GM10248 (cell line): Measurements from ENCODE around the gene PROM2.

ENCODE experiments used
- CTCF ChIA-PET: fragments of 300-600 bp; sonication (Branson Sonifier 250); formaldehyde crosslinking; extraction: SDS; loops from one replicate; lab custom pipeline; 2021; ENCODE audit warnings: antibody characterized with exemption; lab: Yijun Ruan, JAX
- POLR2A ChIA-PET: fragments of 350-650 bp; sonication (Branson Sonifier 250); formaldehyde crosslinking; extraction: SDS; loops from one replicate; lab custom pipeline; 2020; ENCODE audit warnings: antibody characterized with exemption; lab: Yijun Ruan, JAX
- DNase-seq: peaks from one replicate; pipeline ENCODE4 v3.0.0; 2012; ENCODE audit errors: extremely low spot score
- CTCF ChIP-seq: IDR thresholded peaks from 2 replicates; pipeline ENCODE4 v1.5.1; 2012; ENCODE audit warnings: mild to moderate bottlenecking, low read depth; ENCODE audit errors: extremely low read depth, missing control alignments, control extremely low read depth

The PROM2 gene

GRCh38 chr2:95329891-95330793 lies 55.9 kb downstream of the PROM2 start:
- POLR2A ChIA-PET: no interaction called here
- no peak for DNase-seq
- TF ChIP-seq CTCF: no peak
- CTCF ChIA-PET: interaction anchor here (0.9 to 1.7 kb wide), 2 partner anchors 14 to 15 kb away, joined by 3 to 9 read pairs; no protein-coding TSS in a partner anchor

- ChIA-PET CTCF (interaction anchor here (1.7 kb wide), 1 partner anchor 15 kb away, joined by 9 read pairs; no protein-coding TSS in a partner anchor), POLR2A (no interaction called here)
- DNase-seq: no peak
- no peak for TF ChIP-seq CTCF
These were observed 56.6 kb downstream of the PROM2 start for GRCh38 chr2:95330794-95331338.

GRCh38 chr2:95331606-95332005 lies 57.4 kb downstream of the PROM2 start:
- ChIA-PET POLR2A (no interaction called here), CTCF (interaction anchor here (1.7 kb wide), 1 partner anchor 14 kb away, joined by 9 read pairs; no protein-coding TSS in a partner anchor)
- no peak for DNase-seq
- no peak for TF ChIP-seq CTCF

GRCh38 chr2:95332036-95332435 lies 57.8 kb downstream of the PROM2 start:
- ChIA-PET POLR2A (no interaction called here), CTCF (interaction anchor here (1.7 kb wide), 1 partner anchor 13 kb away, joined by 9 read pairs; no protein-coding TSS in a partner anchor)
- DNase-seq: no peak
- no peak for TF ChIP-seq CTCF

- TF ChIP-seq CTCF: no peak
- ChIA-PET POLR2A (no interaction called here), CTCF (no interaction called here)
- no peak for DNase-seq
These were observed 58.8 kb downstream of the PROM2 start for GRCh38 chr2:95333056-95333455.

GRCh38 chr2:95333888-95334338 lies 59.7 kb downstream of the PROM2 start:
- no peak for TF ChIP-seq CTCF
- POLR2A ChIA-PET: no interaction called here
- no peak for DNase-seq
- CTCF ChIA-PET: interaction anchor here (1.1 to 3.0 kb wide), 2 partner anchors 11 to 31 kb away, joined by 3 to 18 read pairs; no protein-coding TSS in a partner anchor
